Measurements from ENCODE around the gene RNF112.
"Not testable (repeated sequence)": the region's sequence is repeated elsewhere in the genome, so short reads cannot be mapped to it uniquely, and the experiment has no call there.

Gene RNF112

GRCh38 chr17:19448341-19449268 lies 37.6 kb downstream of the RNF112 start:
- no peak for DNase-seq (ENCODE audit: low spot score)

GRCh38 chr17:19449656-19450055 lies 38.6 kb downstream of the RNF112 start:
- no peak for DNase-seq (ENCODE audit: low spot score)

- no peak for DNase-seq (ENCODE audit: low spot score)
These were observed 42.3 kb downstream of the RNF112 start for GRCh38 chr17:19453296-19453695.

GRCh38 chr17:19454074-19454473 lies 43.0 kb downstream of the RNF112 start:
- DNase-seq (ENCODE audit: low spot score) = no peak

- no peak for DNase-seq (ENCODE audit: low spot score)
These were observed 45.2 kb downstream of the RNF112 start for GRCh38 chr17:19456016-19456927.

- no peak for DNase-seq (ENCODE audit: low spot score)
These were observed 46.0 kb downstream of the RNF112 start for GRCh38 chr17:19457046-19457445.

- no peak for DNase-seq (ENCODE audit: low spot score)
These were observed 46.8 kb downstream of the RNF112 start for GRCh38 chr17:19457830-19458271.

GRCh38 chr17:19458481-19458880 lies 47.4 kb downstream of the RNF112 start:
- not testable (repeated sequence) for DNase-seq (ENCODE audit: low spot score)

- DNase-seq (ENCODE audit: low spot score) = not testable (repeated sequence)
These were observed 48.1 kb downstream of the RNF112 start for GRCh38 chr17:19459018-19459655.

- no peak for DNase-seq (ENCODE audit: low spot score)
These were observed 49.7 kb downstream of the RNF112 start for GRCh38 chr17:19460700-19461099.

- DNase-seq (ENCODE audit: low spot score) = no peak
These were observed 50.1 kb downstream of the RNF112 start for GRCh38 chr17:19461116-19461515.

GRCh38 chr17:19461681-19462080 lies 50.6 kb downstream of the RNF112 start:
- no peak for DNase-seq (ENCODE audit: low spot score)

- not testable (repeated sequence) for DNase-seq (ENCODE audit: low spot score)
These were observed 51.5 kb downstream of the RNF112 start for GRCh38 chr17:19462456-19463035.

- DNase-seq (ENCODE audit: low spot score) = no peak
These were observed 53.3 kb downstream of the RNF112 start for GRCh38 chr17:19464031-19465026.

Data from LoVo (cell line).